Memory B cell (primary cell): ENCODE measurements around the gene GPR171.

Experiments used
- ATAC-seq: fragments of 150-1000 bp; cut with Tn5 transposase; 2 replicates; pipeline ENCODE4 v1.10.0; 2021; ENCODE audit warnings: low read depth, mild to moderate bottlenecking, moderate library complexity
- DNase-seq, 2 donors: peaks; one replicate each; pipeline ENCODE4 v3.0.0; 2022; ENCODE audit warnings: low spot score in 2 of 2
- H3K27ac Mint-ChIP-seq: one replicate; pipeline ENCODE4 v1.8.0; 2022; ENCODE audit warnings: mild to moderate bottlenecking, moderate library complexity, mixed read lengths
- H3K27me3 Mint-ChIP-seq: one replicate; pipeline ENCODE4 v1.8.0; 2022; ENCODE audit warnings: mixed read lengths
- H3K36me3 Mint-ChIP-seq: one replicate; pipeline ENCODE4 v1.8.0; 2022; ENCODE audit warnings: mild to moderate bottlenecking, mixed read lengths
- H3K4me1 Mint-ChIP-seq: one replicate; pipeline ENCODE4 v1.8.0; 2022; ENCODE audit warnings: mixed read lengths
- H3K4me3 Mint-ChIP-seq: one replicate; pipeline ENCODE4 v1.8.0; 2022; ENCODE audit warnings: mild to moderate bottlenecking, moderate library complexity, mixed read lengths
- H3K9me3 Mint-ChIP-seq: one replicate; pipeline ENCODE4 v1.8.0; 2022; ENCODE audit warnings: mixed read lengths

Gene GPR171

DNA sequence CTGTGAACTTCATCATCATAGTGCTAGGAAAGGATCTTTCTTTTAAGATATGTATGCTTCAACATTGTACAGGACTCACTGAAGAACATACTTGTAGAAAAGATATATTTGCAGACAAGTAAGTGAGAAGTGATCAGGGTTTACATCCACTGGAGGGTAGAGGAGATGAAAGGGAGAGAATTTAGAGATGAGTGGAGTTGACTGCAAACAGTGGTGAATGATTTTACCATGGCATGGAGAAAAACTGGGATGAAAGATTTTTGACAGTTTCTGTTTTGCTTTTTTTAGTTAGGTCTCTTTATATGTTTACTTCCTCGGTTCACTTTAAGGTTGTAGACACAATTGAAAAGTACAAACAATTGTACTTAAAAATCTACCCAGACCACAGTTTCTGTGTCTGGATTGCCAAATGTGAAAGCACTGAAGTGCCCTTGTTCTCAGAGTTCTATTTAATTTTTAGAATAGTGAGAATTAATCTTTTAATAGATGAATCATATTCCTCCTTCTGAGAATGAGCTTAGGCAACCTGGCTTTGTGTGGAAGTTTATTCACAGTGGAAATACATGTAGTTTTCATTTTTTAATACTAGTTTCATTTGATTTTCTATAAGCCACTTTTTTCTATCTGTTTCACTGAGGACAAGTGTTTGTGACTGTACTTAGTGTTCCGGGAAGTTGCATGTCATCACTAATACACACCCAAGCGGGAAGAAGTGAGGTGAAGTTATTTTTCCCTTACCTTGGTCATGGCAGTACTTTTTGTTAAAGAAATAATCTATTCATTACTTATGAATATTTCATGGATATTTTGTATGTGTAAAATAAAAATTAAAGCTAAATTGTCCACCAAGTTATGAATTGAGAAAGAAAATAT is 1.8 kb upstream of the GPR171 start:
- Mint-ChIP-seq H3K36me3 (no peaks in the 10 kb centered on the region), H3K9me3 (no peaks in the 10 kb centered on the region), H3K27me3 (peaks cover 4% of the 10 kb centered on the region), H3K27ac (no peak overlapping the region), H3K4me1 (peaks cover 2% of the 10 kb centered on the region), H3K4me3 (no peak overlapping the region)
- DNase-seq (no peak), ATAC-seq (no peak)

DNA sequence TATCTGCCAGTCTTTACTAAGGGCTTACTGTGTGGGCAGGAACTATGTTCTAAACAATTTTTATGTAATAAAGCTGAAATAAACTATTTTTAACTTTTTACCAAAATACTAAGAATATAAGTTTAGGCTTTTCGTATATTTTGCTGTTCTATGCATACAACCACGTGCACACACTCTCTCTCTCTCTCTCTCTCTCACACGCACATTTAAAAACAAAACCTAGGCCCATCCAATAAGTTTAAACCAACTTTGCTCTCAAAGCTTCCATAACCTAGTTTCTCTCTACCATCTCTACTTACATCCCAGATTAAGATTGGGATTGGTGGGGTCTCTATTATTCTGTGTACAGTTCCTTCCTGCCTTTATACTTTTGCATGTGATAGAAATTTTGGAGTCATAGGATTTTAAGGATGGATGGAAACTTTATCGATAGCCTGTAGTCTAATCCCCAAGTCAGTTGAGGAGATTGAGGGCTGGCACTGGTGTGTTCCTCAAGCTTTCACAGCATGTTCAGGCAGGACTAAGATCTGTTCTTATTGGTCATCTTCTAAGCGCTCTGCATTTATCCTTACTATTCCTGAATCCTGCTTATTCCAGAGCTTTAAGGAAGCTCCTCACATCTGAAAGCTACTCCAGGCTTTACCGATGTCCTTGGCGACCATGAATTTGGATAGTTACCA is 1.8 kb downstream of the GPR171 start:
- Mint-ChIP-seq H3K27ac (no peak overlapping the region), H3K9me3 (no peaks in the 10 kb centered on the region), H3K36me3 (no peaks in the 10 kb centered on the region), H3K27me3 (peaks cover 2% of the 10 kb centered on the region), H3K4me3 (no peak overlapping the region), H3K4me1 (peaks cover 2% of the 10 kb centered on the region)
- ATAC-seq (no peak), DNase-seq (no peak)

DNA sequence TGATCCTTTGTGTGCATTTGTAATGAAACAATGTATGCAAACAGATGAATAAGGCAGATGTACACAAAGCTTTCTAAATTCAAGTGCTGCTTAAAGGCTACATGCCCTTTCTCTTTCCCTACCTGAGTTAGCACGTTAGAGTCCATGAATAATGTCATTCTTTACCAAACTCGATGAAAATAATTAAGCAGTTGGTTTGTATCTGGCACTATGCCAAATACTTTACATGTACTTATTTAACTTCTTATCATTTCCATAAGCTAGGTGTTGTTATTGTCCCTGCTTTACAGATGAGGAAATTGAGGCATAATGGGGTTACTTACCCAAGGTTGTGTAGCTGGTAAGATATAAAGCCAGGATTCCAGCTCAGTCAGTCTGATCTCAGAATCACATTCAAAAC is 2.4 kb downstream of the GPR171 start:
- ATAC-seq (no peak), DNase-seq (no peak)
- H3K27me3 Mint-ChIP-seq: no peaks in the 10 kb centered on the region
- H3K36me3 Mint-ChIP-seq: no peaks in the 10 kb centered on the region
- H3K27ac Mint-ChIP-seq: no peak overlapping the region
- peaks cover 2% of the 10 kb centered on the region for H3K4me1 Mint-ChIP-seq
- no peak overlapping the region for H3K4me3 Mint-ChIP-seq
- H3K9me3 Mint-ChIP-seq: no peaks in the 10 kb centered on the region

DNA sequence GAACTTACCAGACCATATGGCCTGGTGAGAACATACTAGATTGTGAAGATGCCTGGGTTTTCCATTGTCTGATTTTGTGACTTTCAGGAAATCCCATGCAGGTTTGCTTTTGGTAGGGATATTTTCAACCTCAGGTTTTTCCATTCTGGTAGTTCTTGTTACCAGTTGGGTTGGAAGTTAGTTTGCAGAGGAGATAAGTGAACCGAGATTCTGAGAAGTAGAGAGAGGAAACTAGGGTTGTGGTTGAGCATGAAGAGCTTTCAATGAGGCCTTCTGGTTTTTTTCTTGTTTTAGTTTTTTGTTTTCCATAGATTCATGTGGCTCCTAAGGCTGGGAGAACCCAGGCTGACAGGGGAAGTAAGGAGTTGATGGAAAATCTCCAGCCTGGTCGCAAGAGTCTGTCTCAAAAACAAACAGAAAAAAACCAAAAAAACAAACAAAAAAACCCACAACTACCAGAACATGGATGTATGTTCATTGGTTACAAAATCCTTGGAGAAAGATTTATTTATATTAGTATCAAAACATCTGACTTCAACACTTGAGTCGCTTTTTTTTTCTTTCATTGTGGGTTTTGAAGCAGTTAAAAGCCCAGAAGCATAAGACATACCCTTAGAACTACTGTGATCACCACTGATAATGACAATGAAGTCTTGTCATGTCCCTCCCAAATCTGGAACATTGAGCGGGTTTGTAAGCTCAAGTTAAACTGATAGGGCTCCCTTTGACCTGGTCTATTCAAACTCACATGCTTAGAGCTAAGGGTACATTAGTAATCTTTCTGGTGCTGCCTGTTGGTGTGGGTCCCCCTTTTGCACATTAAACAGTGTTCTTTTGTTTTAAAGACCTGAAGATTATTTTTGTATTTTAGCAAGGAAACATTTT is 3.2 kb downstream of the GPR171 start:
- Mint-ChIP-seq H3K27ac (no peak overlapping the region), H3K27me3 (no peaks in the 10 kb centered on the region), H3K9me3 (no peaks in the 10 kb centered on the region), H3K4me1 (peaks cover 2% of the 10 kb centered on the region), H3K36me3 (no peaks in the 10 kb centered on the region), H3K4me3 (no peak overlapping the region)
- DNase-seq (no peak), ATAC-seq (no peak)

DNA sequence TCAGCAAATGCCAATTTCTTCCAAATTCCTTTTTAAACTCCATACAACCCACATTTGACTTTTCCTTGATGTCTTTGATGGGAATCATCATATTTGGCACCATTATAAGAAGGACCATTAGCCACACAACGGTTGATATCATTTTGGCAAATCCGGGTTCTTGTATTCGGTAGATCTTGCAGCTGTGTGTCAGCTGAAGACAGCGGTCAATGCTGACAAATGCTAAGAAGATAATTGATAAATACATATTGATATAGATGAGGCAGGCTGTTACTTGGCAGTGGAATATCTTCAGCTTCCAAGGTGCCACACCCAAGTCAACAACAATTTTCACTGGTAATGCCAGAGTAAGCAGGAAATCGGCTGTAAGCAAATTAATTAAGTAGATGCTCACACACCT is 4.2 kb downstream of the GPR171 start:
- Mint-ChIP-seq H3K36me3 (no peaks in the 10 kb centered on the region), H3K4me1 (no peaks in the 10 kb centered on the region), H3K27me3 (peaks cover 2% of the 10 kb centered on the region), H3K9me3 (no peaks in the 10 kb centered on the region), H3K4me3 (no peak overlapping the region), H3K27ac (no peak overlapping the region)
- ATAC-seq (no peak), DNase-seq (no peak)

DNA sequence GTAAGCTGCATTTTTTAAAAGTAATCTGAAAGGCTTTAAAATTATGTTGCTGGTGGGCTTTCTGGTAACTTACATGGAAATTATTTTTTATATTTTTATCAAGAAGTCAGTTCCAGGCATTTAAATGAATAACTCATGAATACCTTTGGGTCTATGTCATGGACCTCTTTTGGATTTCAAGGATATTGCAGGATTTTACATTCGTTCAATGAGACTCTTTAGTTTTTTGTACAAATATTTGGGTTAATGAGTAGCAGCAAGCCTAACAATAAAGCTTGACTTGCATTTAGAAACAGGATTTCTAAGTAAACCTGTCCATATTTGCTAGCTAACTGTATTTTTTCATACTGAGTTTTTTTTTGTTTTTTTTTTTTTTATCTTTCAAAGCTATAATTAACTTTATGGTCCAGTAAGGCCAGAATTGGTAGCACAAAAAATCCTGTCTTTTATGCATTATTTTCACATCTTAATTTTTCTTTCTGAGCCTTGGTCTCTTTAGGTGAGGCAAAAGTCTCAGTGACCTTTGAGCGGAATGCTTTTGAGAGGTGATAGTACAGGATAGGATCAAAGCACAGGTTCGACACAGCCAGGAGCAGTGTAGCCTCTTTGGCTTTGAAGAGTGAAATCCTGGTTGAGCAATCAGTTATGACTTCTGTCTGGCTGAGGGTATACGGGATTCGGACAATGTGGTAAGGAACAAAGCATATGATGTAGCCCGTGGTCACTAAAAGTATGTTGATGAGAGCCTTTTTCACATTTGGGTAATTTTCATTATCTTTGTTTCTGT is 4.8 kb downstream of the GPR171 start:
- Mint-ChIP-seq H3K27ac (no peak overlapping the region), H3K4me3 (no peak overlapping the region)

DNA sequence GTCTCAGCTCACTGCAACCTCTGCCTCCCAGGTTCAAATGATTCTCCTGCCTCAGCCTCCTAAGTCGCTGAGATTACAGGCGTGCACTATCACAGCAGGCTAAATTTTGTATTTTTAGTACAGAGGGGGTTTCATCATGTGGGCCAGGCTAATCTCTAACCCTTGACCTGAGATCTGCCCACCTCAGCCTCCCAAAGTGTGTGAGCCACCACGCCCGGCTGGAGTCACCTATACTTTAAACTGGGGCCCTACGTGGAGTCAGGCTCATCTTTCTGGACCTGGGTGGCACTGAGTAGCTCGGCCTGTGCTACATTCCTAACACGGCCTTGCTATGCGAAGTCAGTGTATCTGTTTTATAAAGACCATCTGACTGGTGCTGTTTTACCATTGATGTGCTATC is 5.8 kb downstream of the GPR171 start:
- no peaks in the 10 kb centered on the region for H3K9me3 Mint-ChIP-seq
- H3K4me3 Mint-ChIP-seq: no peak overlapping the region
- ATAC-seq (no peak), DNase-seq (no peak)
- H3K27me3 Mint-ChIP-seq: peaks cover 2% of the 10 kb centered on the region
- H3K4me1 Mint-ChIP-seq: no peaks in the 10 kb centered on the region
- no peak overlapping the region for H3K27ac Mint-ChIP-seq
- no peaks in the 10 kb centered on the region for H3K36me3 Mint-ChIP-seq

More for the DNA sequence above, 4.8 kb downstream of the GPR171 start:
- Mint-ChIP-seq H3K36me3 (no peaks in the 10 kb centered on the region), H3K4me1 (no peaks in the 10 kb centered on the region), H3K9me3 (no peaks in the 10 kb centered on the region), H3K27me3 (peaks cover 2% of the 10 kb centered on the region)
- no peak for ATAC-seq
- DNase-seq: no peak

DNA sequence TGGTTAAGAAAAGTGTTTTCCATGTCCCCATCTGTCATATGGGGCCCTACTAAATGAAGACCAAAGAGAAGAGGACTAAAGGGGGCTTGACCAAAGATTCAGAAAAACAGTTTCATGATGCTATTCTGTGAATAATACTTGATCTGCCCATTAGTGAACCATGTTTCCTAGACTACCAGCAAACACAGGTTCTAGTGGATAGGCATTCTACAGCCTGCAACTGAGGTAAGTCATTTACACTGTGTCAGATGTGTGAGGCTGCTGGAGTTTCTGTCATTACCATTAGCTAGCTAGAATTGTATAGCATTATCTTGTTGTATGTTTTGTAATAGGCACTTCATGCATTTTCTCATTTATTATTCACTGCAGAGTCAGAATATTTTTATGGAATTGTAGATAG is 6.6 kb downstream of the GPR171 start:
- no peaks in the 10 kb centered on the region for H3K9me3 Mint-ChIP-seq
- DNase-seq: no peak
- ATAC-seq: no peak
- no peak overlapping the region for H3K4me3 Mint-ChIP-seq
- H3K4me1 Mint-ChIP-seq: no peaks in the 10 kb centered on the region
- H3K27me3 Mint-ChIP-seq: peaks cover 2% of the 10 kb centered on the region
- H3K36me3 Mint-ChIP-seq: no peaks in the 10 kb centered on the region
- no peak overlapping the region for H3K27ac Mint-ChIP-seq

DNA sequence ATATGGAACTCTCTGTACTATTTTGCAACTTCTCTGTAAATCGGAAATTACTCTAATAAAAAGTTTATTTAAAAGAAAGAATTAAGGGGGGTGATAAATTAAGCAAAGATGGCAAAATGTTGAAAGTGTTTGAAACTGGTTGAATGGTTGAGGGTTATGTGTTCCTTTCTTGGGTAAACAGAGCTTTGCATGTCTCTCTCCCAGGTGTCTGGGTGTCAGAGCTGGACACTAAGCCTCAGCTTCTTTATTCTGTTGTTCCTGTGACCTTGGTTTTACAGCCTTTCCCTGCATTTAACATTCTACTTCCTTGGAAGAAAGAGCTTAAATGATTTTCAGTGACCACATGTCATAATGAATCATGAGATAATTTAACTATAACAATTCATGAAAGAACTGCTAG is 7.2 kb downstream of the GPR171 start:
- ATAC-seq: no peak
- Mint-ChIP-seq H3K27ac (no peak overlapping the region), H3K36me3 (no peaks in the 10 kb centered on the region), H3K4me3 (no peak overlapping the region), H3K27me3 (peaks cover 2% of the 10 kb centered on the region), H3K4me1 (no peaks in the 10 kb centered on the region), H3K9me3 (no peaks in the 10 kb centered on the region)
- DNase-seq: no peak

DNA sequence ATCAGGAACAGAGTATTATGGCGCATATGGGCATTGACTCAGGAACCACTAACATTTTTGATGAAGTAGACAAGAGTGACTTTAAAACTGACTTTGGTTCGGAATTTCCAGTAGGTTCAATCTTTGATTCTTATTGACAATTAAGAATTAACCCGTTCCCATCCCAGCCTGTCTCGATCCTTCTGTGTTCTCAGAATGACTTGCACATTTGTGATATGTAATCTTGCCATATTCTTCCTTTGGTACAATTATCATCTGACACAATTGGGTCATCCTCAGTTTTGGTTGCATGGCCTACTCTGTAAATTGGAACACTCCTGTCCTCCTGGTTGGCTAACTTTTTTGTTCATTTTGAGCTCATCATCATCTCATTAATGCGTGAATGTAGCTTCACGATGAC is 10.5 kb downstream of the GPR171 start:
- no peak overlapping the region for H3K4me3 Mint-ChIP-seq
- no peaks in the 10 kb centered on the region for H3K36me3 Mint-ChIP-seq
- no peak for ATAC-seq
- no peaks in the 10 kb centered on the region for H3K4me1 Mint-ChIP-seq
- H3K27me3 Mint-ChIP-seq: peaks cover 2% of the 10 kb centered on the region
- no peak overlapping the region for H3K27ac Mint-ChIP-seq
- no peak for DNase-seq
- no peaks in the 10 kb centered on the region for H3K9me3 Mint-ChIP-seq

DNA sequence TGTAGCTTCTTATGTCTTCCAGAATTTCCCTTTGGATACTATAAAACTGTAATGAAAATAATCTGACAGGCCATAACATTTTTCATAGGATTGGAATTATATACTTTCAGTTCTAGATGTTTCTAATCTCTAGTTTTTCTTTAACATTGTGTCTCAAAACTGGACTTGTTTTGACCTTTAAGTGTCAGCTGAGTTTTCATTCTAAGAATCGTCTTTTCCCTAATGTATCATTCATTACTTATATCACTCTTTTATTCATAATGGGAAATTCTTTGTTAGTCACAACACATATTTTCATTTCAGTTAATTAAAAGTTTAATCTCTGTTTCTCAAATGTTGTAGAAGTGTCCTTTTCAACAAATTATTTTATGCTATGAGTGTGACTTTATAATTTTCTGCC is 11.9 kb downstream of the GPR171 start:
- Mint-ChIP-seq H3K27me3 (peaks cover 2% of the 10 kb centered on the region), H3K4me3 (no peak overlapping the region), H3K9me3 (no peaks in the 10 kb centered on the region), H3K36me3 (no peaks in the 10 kb centered on the region), H3K27ac (no peak overlapping the region), H3K4me1 (no peaks in the 10 kb centered on the region)
- no peak for DNase-seq
- no peak for ATAC-seq

DNA sequence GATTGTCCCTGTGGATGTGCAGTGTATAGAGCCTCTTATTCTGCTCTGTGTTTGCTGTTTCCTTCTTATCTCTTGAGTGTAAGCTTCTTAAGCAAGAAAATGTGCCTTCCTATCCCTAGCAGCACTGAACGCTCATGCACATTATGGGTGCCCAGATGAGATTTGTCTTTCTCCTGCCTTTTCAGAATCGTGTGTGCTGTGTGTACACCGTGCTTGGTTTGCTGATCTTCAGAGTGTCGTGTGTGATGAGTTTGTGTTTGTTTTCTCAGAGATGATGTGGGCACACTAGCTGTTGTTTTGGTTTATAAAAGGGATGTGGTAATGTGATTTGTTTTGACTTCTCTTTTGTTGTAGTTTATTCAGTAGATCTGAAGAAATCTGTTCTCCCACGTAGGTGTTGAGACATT is 19.7 kb downstream of the GPR171 start:
- ATAC-seq (no peak), DNase-seq (no peak)
- Mint-ChIP-seq H3K4me1 (no peaks in the 10 kb centered on the region), H3K27ac (no peak overlapping the region), H3K27me3 (peaks cover 3% of the 10 kb centered on the region), H3K9me3 (no peaks in the 10 kb centered on the region), H3K4me3 (no peak overlapping the region), H3K36me3 (no peaks in the 10 kb centered on the region)

DNA sequence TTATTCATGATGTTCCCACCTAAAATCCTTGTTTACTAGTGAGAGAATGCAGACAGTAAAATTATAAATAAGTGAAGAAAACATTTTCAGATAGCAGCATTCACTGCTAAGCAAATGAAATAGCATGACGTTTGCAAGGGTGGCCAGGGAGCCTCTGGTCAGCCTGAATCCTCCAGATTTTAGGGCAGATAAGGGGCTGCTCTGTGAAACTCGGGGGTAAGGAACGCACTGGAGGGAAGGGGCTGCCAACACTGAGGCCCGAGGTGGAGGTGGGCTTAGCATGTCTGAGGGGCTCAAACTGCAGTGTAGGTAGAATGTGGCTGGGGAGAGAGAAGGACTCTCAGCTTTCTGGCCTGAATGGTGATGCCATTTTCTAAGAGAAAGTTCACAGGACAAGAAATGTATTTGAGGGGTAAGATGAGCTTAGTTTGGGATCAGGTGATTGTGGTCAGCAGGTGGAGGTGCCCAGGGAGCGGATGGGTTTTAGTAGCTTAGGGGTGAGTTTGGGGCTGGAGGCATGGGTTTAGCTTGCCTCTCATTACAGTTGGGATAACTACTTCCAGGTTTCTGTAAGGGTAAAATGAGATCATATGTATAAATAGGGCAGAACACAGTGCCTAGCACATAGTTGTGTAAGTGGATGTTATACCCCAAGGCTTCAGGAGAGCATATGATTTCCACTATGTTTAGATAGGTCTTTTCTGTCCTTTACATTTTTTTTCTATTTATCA is 20.5 kb downstream of the GPR171 start:
- no peak overlapping the region for H3K27ac Mint-ChIP-seq

More for the DNA sequence above, 20.5 kb downstream of the GPR171 start:
- H3K27me3 Mint-ChIP-seq: peaks cover 3% of the 10 kb centered on the region
- no peaks in the 10 kb centered on the region for H3K4me1 Mint-ChIP-seq
- H3K9me3 Mint-ChIP-seq: no peaks in the 10 kb centered on the region
- no peak for DNase-seq
- no peak overlapping the region for H3K4me3 Mint-ChIP-seq
- H3K36me3 Mint-ChIP-seq: no peaks in the 10 kb centered on the region
- ATAC-seq: no peak
